BLaER1 (cell line): ENCODE results near the gene MICU2.

Source experiments
- H3K27ac ChIP-seq: shearing (Covaris generic); formaldehyde crosslinking; 2 replicates; pipeline ENCODE4 v1.8.1; 2022
- H3K27me3 ChIP-seq: shearing (Covaris generic); formaldehyde crosslinking; 2 replicates; pipeline ENCODE4 v1.8.1; 2022
- H3K36me3 ChIP-seq: shearing (Covaris generic); formaldehyde crosslinking; 2 replicates; pipeline ENCODE4 v1.8.1; 2022
- H3K4me1 ChIP-seq: shearing (Covaris generic); formaldehyde crosslinking; 2 replicates; pipeline ENCODE4 v1.8.1; 2022
- H3K4me2 ChIP-seq: shearing (Covaris generic); formaldehyde crosslinking; 2 replicates; pipeline ENCODE4 v1.8.1; 2022
- H3K4me3 ChIP-seq: shearing (Covaris generic); formaldehyde crosslinking; 2 replicates; pipeline ENCODE4 v1.8.1; 2022
- H3K9ac ChIP-seq: shearing (Covaris generic); formaldehyde crosslinking; 2 replicates; pipeline ENCODE4 v1.8.1; 2022
- H3K9me3 ChIP-seq: shearing (Covaris generic); formaldehyde crosslinking; 2 replicates; pipeline ENCODE4 v1.8.1; 2022
- H4K20me1 ChIP-seq: shearing (Covaris generic); formaldehyde crosslinking; 2 replicates; pipeline ENCODE4 v1.8.1; 2022
- Cebpa-rat ChIP-seq: shearing (Covaris generic); IDR thresholded peaks from 2 replicates; pipeline ENCODE4 v1.8.1; 2022

MICU2 gene

GRCh38 chr13:21446656-21447055, 157.3 kb downstream of the MICU2 start:
- H3K27me3 ChIP-seq: no peaks in the 10 kb centered on the region
- no peak overlapping the region for H3K27ac ChIP-seq
- no peak overlapping the region for H3K9ac ChIP-seq
- H3K9me3 ChIP-seq: peaks cover 63% of the 10 kb centered on the region
- TF ChIP-seq Cebpa-rat: no peak
- H3K4me1 ChIP-seq: no peaks in the 10 kb centered on the region
- H4K20me1 ChIP-seq: peaks cover 12% of the 10 kb centered on the region; the same call in 1 of the 2 replicates
- no peak overlapping the region for H3K4me3 ChIP-seq
- H3K36me3 ChIP-seq: peaks cover 42% of the 10 kb centered on the region
- no peak overlapping the region for H3K4me2 ChIP-seq

- H3K27ac ChIP-seq: no peak overlapping the region
- H3K9ac ChIP-seq: no peak overlapping the region
- H3K4me1 ChIP-seq: no peaks in the 10 kb centered on the region
- no peak overlapping the region for H3K4me3 ChIP-seq
- no peak for TF ChIP-seq Cebpa-rat
- peaks cover 39% of the 10 kb centered on the region for H3K36me3 ChIP-seq
- H4K20me1 ChIP-seq: peaks cover 12% of the 10 kb centered on the region; the same call in 1 of the 2 replicates
- H3K9me3 ChIP-seq: peaks cover 63% of the 10 kb centered on the region
- H3K4me2 ChIP-seq: no peak overlapping the region
- H3K27me3 ChIP-seq: no peaks in the 10 kb centered on the region
Measured at GRCh38 chr13:21445759-21446158, 158.2 kb downstream of the MICU2 start.

- Histone ChIP-seq H3K9ac (no peak overlapping the region), H3K27ac (no peak overlapping the region), H3K36me3 (peaks cover 47% of the 10 kb centered on the region), H3K27me3 (no peaks in the 10 kb centered on the region), H3K4me1 (no peaks in the 10 kb centered on the region), H3K4me3 (no peak overlapping the region), H3K9me3 (peaks cover 67% of the 10 kb centered on the region), H4K20me1 (peaks cover 12% of the 10 kb centered on the region; the same call in 1 of the 2 replicates), H3K4me2 (no peak overlapping the region)
- TF ChIP-seq Cebpa-rat: no peak
Measured at GRCh38 chr13:21443171-21443570, 160.8 kb downstream of the MICU2 start.
